ENCODE data around the gene PTPRG.

GRCh38 chr3:61890586-61890985 lies 329.2 kb downstream of the PTPRG start:
- TF ChIP-seq EZH2phosphoT487 (IDR thresholded peaks at IDR 0.05; ENCODE audit: borderline replicate concordance, low read length) (no peak), CTCF (IDR thresholded peaks at IDR 0.05; ENCODE audit: low read depth, low read length, poor library complexity, severe bottlenecking) (no peak)

Data from DOHH2 (cell line).